K562 (cell line): Measurements from ENCODE around the gene NKIRAS2.

ENCODE experiments used
- EZH2 ChIP-seq: IDR thresholded peaks from 2 replicates; pipeline ENCODE4 v1.6.1; 2012; ENCODE audit warnings: low read depth, mild to moderate bottlenecking, inconsistent platforms, low read length, borderline replicate concordance
- FOXM1 ChIP-seq, 2 experiments: fragments of 450-650 bp in 1 of 2; sonication (generic) in 1 of 2; formaldehyde crosslinking in 1 of 2; IDR thresholded peaks; 2 replicates each; pipeline versions ENCODE4 v1.6.1 to v1.9.0; 2017 to 2022; ENCODE audit warnings: low read depth in 2 of 2, mild to moderate bottlenecking in 2 of 2, missing genetic modification reagents in 1 of 2, moderate library complexity in 1 of 2
- NFE2 ChIP-seq: IDR thresholded peaks from 2 replicates; pipeline ENCODE4 v1.6.1; 2014; ENCODE audit warnings: antibody characterized with exemption, low read depth
- NFIC ChIP-seq: fragments of 450-650 bp; IDR thresholded peaks from 2 replicates; pipeline ENCODE4 v1.6.1; 2017; ENCODE audit warnings: mild to moderate bottlenecking, inconsistent platforms
- ZNF76 ChIP-seq: fragments of 250-450 bp; sonication (Bioruptor Pico); IDR thresholded peaks from 2 replicates; pipeline ENCODE4 v1.4.0; 2020; ENCODE audit warnings: mild to moderate bottlenecking, moderate library complexity, borderline replicate concordance
- ZSCAN29 ChIP-seq: fragments of 450-650 bp; IDR thresholded peaks from 2 replicates; pipeline ENCODE4 v1.6.1; 2017
- TF ChIP-seq, protein P1 (sequence below): fragments of 250-450 bp; sonication (Bioruptor Pico); IDR thresholded peaks from 2 replicates; pipeline ENCODE4 v1.9.0; 2021; ENCODE audit warnings: mild to moderate bottlenecking
- TF ChIP-seq, protein P2 (sequence below): sonication (generic); formaldehyde crosslinking; IDR thresholded peaks from 2 replicates; pipeline ENCODE4 v1.8.1; 2023; ENCODE audit warnings: mild to moderate bottlenecking, missing genetic modification reagents, moderate library complexity

DNA sequence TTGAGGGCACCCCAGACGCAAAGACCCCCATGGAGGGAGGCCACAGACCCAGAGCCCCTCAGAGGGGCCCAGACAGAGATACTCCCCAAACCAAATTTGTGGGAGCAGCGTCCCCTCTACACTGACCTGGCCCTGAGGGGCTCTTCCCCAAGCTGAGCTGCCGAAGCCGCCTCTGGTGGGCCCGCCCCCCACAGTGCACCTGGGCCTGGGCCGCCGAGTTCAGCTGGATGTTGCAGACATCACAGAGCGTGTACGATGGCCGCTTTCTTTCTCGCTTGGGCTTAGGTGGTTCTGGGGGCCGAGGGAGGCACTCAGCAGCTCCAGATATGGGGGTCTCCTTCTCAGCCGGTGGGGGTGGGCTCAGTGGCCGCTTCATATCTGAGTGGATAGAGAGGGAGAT, 42.8 kb downstream of the NKIRAS2 start:
- TF ChIP-seq NFE2 (no peak), NFIC (no peak), ZNF76 (CRISPR knock-in tag) (no peak), FOXM1 (IDR thresholded peaks at IDR 0.05; ENCODE audit: low read depth) (no peak), FOXM1 (CRISPR knock-in tag; IDR thresholded peaks at IDR 0.05; ENCODE audit: low read depth) (no peak), ZSCAN29 (no peak), EZH2 (no peak)
- TF ChIP-seq, protein P1, sequence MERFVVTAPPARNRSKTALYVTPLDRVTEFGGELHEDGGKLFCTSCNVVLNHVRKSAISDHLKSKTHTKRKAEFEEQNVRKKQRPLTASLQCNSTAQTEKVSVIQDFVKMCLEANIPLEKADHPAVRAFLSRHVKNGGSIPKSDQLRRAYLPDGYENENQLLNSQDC (CRISPR knock-in tag) = no peak
- TF ChIP-seq, protein P2, sequence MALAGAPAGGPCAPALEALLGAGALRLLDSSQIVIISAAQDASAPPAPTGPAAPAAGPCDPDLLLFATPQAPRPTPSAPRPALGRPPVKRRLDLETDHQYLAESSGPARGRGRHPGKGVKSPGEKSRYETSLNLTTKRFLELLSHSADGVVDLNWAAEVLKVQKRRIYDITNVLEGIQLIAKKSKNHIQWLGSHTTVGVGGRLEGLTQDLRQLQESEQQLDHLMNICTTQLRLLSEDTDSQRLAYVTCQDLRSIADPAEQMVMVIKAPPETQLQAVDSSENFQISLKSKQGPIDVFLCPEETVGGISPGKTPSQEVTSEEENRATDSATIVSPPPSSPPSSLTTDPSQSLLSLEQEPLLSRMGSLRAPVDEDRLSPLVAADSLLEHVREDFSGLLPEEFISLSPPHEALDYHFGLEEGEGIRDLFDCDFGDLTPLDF = no peak
